OCI-LY3 (cell line): ENCODE results near the gene MYLK3.

Source experiments
- CTCF ChIP-seq: fragments of 200-600, 300-600 bp; sonication (generic); IDR thresholded peaks from 2 replicates; pipeline ENCODE4 v1.5.1; 2014; ENCODE audit warnings: antibody characterized with exemption, low read length, low read depth
- EZH2phosphoT487 ChIP-seq: fragments of 200-600 bp; shearing (Covaris generic); IDR thresholded peaks from 2 replicates; pipeline ENCODE4 v1.6.1; 2018; ENCODE audit warnings: antibody characterized with exemption, mixed run types, low read depth

DNA sequence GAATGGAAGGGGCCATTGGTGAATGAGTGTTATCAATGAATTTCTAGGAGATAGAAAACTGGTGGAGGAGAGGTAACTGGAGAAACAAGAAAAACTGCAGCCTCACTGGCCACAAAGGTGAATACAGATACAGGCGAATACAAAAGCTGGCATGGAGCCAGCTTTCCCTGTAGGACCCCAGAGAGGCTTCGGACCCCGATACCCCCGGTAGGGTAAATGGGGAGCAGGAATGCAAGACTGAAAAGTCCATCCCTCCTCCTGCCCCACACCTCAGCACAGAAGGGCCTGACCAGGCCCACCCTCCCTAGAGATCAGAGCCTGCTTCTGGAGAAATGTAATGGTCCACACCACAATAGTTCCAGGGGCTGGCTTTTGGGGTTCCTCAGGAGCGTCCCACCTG lies 4.9 kb upstream of the MYLK3 start:
- TF ChIP-seq CTCF (no peak), EZH2phosphoT487 (no peak)
